HEK293 (cell line): ENCODE data around the gene PAN2.
A peak's percentile ranks its signal among the peaks of the same experiment; 100 is the strongest.

Experiments
- BCL11B ChIP-seq: fragments of 450-650 bp; formaldehyde crosslinking; IDR thresholded peaks from 2 replicates; pipeline ENCODE4 v1.5.1; 2016; ENCODE audit warnings: low read depth, missing biosample characterization, missing genetic modification characterization
- GLI4 ChIP-seq: fragments of 450-650 bp; formaldehyde crosslinking; IDR thresholded peaks from 2 replicates; pipeline ENCODE4 v1.5.1; 2016; ENCODE audit warnings: missing biosample characterization, missing genetic modification characterization
- GLIS2 ChIP-seq: fragments of 450-650 bp; formaldehyde crosslinking; IDR thresholded peaks from 2 replicates; pipeline ENCODE4 v1.5.1; 2016; ENCODE audit warnings: missing biosample characterization, missing genetic modification characterization
- KLF8 ChIP-seq: fragments of 450-650 bp; formaldehyde crosslinking; IDR thresholded peaks from 2 replicates; pipeline ENCODE4 v1.5.1; 2016; ENCODE audit warnings: missing biosample characterization, missing genetic modification characterization
- KLF9 ChIP-seq: fragments of 450-650 bp; formaldehyde crosslinking; IDR thresholded peaks from 2 replicates; pipeline ENCODE4 v1.5.1; 2016; ENCODE audit warnings: missing biosample characterization, missing genetic modification characterization, low read depth
- SP7 ChIP-seq: fragments of 450-650 bp; formaldehyde crosslinking; IDR thresholded peaks from 2 replicates; pipeline ENCODE4 v1.5.1; 2016; ENCODE audit warnings: missing biosample characterization, missing genetic modification characterization
- TRIM28 ChIP-seq: IDR thresholded peaks from 2 replicates; pipeline ENCODE4 v1.6.1; 2011; ENCODE audit warnings: low read length, control low read depth, borderline replicate concordance
- WT1 ChIP-seq: fragments of 450-650 bp; formaldehyde crosslinking; IDR thresholded peaks from 2 replicates; pipeline ENCODE4 v1.5.1; 2016; ENCODE audit warnings: missing biosample characterization, missing genetic modification characterization
- YY1 ChIP-seq: fragments of 450-650 bp; formaldehyde crosslinking; IDR thresholded peaks from 2 replicates; pipeline ENCODE4 v1.5.1; 2018; ENCODE audit warnings: missing biosample characterization, missing genetic modification characterization
- YY2 ChIP-seq: fragments of 450-650 bp; formaldehyde crosslinking; IDR thresholded peaks from 2 replicates; pipeline ENCODE4 v1.5.1; 2016; ENCODE audit warnings: missing biosample characterization, missing genetic modification characterization
- ZBTB8A ChIP-seq: fragments of 450-650 bp; formaldehyde crosslinking; IDR thresholded peaks from 2 replicates; pipeline ENCODE4 v1.5.1; 2016; ENCODE audit warnings: missing biosample characterization, missing genetic modification characterization
- ZIC2 ChIP-seq: fragments of 450-650 bp; formaldehyde crosslinking; IDR thresholded peaks from 2 replicates; pipeline ENCODE4 v1.5.1; 2016; ENCODE audit warnings: missing biosample characterization, missing genetic modification characterization
- ZNF146 ChIP-seq: fragments of 450-650 bp; formaldehyde crosslinking; IDR thresholded peaks from 2 replicates; pipeline ENCODE4 v1.5.1; 2016; ENCODE audit warnings: missing biosample characterization, missing genetic modification characterization
- ZNF335 ChIP-seq: fragments of 450-650 bp; formaldehyde crosslinking; conservative IDR thresholded peaks from 2 replicates; pipeline ENCODE4 v1.5.1; 2016; ENCODE audit warnings: missing biosample characterization, missing genetic modification characterization
- ZNF394 ChIP-seq: fragments of 450-650 bp; formaldehyde crosslinking; IDR thresholded peaks from 2 replicates; pipeline ENCODE4 v1.5.1; 2016; ENCODE audit warnings: missing biosample characterization, missing genetic modification characterization, mild to moderate bottlenecking, moderate library complexity, borderline replicate concordance
- ZNF433 ChIP-seq: fragments of 450-650 bp; formaldehyde crosslinking; IDR thresholded peaks from 2 replicates; pipeline ENCODE4 v1.5.1; 2016; ENCODE audit warnings: missing biosample characterization, missing genetic modification characterization, low read depth
- ZNF529 ChIP-seq: fragments of 450-650 bp; formaldehyde crosslinking; IDR thresholded peaks from 2 replicates; pipeline ENCODE4 v1.5.1; 2017; ENCODE audit warnings: missing genetic modification characterization, missing biosample characterization; ENCODE audit not compliant: insufficient replicate concordance
- ZNF610 ChIP-seq: fragments of 450-650 bp; formaldehyde crosslinking; IDR thresholded peaks from 2 replicates; pipeline ENCODE4 v1.5.1; 2016; ENCODE audit warnings: missing biosample characterization, missing genetic modification characterization, borderline replicate concordance
- ZNF660 ChIP-seq: fragments of 450-650 bp; IDR thresholded peaks from 2 replicates; pipeline ENCODE4 v1.5.1; 2018; ENCODE audit warnings: missing biosample characterization, mild to moderate bottlenecking, missing genetic modification characterization
- ZNF664 ChIP-seq: fragments of 450-650 bp; formaldehyde crosslinking; IDR thresholded peaks from 2 replicates; pipeline ENCODE4 v1.5.1; 2016; ENCODE audit warnings: missing biosample characterization, missing genetic modification characterization
- ZNF837 ChIP-seq: fragments of 450-650 bp; formaldehyde crosslinking; IDR thresholded peaks from 2 replicates; pipeline ENCODE4 v1.5.1; 2016; ENCODE audit warnings: missing biosample characterization, missing genetic modification characterization
- ZXDB ChIP-seq: fragments of 450-650 bp; formaldehyde crosslinking; IDR thresholded peaks from 2 replicates; pipeline ENCODE4 v1.5.1; 2016; ENCODE audit warnings: missing biosample characterization, missing genetic modification characterization
- TF ChIP-seq, protein P1 (sequence below): fragments of 450-650 bp; formaldehyde crosslinking; IDR thresholded peaks from 2 replicates; pipeline ENCODE4 v1.5.1; 2016; ENCODE audit warnings: missing biosample characterization, missing genetic modification characterization
- TF ChIP-seq, protein P2 (sequence below): fragments of 450-650 bp; formaldehyde crosslinking; optimal IDR thresholded peaks from 2 replicates; pipeline ENCODE3; 2016; ENCODE audit warnings: missing biosample characterization, mild to moderate bottlenecking, missing genetic modification characterization
- TF ChIP-seq, protein P3 (sequence below): fragments of 450-650 bp; formaldehyde crosslinking; IDR thresholded peaks from 2 replicates; pipeline ENCODE4 v1.5.1; 2017; ENCODE audit warnings: missing biosample characterization, missing genetic modification characterization
- TF ChIP-seq, protein P4 (sequence below): fragments of 450-650 bp; formaldehyde crosslinking; conservative IDR thresholded peaks from 2 replicates; pipeline ENCODE4 v1.5.1; 2016; ENCODE audit warnings: low read depth, missing biosample characterization, missing genetic modification characterization

PAN2 gene

DNA sequence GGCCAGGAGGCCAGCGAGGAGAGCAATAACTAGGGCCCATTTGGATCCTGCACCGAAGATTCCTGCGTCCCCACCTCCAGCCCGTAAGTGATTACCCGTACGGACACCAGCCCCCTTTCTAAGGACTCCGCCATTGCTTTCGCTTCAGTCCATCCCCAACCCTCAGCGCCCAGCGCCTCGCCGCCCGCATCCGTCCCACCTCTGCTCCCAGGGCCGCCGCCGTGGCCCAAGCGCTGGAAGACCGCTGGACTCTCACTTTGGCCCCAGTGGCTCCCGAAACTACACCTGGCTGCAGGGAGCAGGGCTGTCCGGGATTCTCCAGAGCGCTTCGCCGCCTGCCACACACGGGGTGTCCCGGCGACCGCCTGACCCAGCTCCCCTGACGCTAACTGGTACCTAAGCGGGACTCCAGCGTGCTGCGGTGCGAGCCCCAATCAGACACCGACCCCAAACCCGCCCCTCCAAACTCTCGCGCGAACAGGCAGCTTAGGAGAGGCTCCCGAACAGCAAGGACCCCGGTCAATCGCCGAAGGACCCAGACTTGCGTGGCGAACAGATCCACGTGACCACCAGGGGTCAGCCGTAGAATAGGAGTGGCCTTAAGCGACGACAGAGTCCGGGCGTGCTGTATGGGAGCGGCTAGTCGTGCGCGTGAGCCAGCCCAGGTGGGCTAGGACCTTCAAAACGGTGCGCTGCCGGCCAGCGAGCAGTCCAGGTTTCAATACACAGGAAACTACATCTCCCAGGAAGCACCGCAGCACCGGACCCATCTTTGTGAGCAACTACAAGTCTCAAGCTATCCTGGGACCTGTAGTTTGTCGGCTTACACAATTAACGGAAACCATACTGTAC lies 18.0 kb downstream of the PAN2 start, which contains the start of gene CNPY2 (continued):
- TF ChIP-seq, protein P1, sequence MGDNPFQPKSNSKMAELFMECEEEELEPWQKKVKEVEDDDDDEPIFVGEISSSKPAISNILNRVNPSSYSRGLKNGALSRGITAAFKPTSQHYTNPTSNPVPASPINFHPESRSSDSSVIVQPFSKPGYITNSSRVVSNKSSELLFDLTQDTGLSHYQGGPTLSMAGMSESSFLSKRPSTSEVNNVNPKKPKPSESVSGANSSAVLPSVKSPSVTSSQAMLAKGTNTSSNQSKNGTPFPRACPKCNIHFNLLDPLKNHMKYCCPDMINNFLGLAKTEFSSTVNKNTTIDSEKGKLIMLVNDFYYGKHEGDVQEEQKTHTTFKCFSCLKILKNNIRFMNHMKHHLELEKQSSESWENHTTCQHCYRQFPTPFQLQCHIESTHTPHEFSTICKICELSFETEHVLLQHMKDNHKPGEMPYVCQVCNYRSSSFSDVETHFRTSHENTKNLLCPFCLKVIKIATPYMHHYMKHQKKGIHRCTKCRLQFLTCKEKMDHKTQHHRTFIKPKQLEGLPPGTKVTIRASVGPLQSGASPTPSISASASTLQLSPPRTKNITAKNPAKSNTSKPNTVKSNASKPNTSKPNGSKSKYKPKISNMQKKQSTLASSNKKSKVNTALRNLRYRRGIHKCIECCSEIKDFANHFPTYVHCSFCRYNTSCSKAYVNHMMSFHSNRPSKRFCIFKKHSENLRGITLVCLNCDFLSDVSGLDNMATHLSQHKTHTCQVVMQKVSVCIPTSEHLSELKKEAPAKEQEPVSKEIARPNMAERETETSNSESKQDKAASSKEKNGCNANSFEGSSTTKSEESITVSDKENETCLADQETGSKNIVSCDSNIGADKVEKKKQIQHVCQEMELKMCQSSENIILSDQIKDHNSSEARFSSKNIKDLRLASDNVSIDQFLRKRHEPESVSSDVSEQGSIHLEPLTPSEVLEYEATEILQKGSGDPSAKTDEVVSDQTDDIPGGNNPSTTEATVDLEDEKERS (tag by site-specific recombination), result no peak
- TF ChIP-seq ZNF529 (no peak), SP7 (tag by site-specific recombination) (peak; percentile 70), GLI4 (peak; percentile 52), ZNF335 (tag by site-specific recombination) (peak; percentile 99), ZBTB8A (peak; percentile 75), ZNF837 (tag by site-specific recombination) (no peak), ZNF664 (tag by site-specific recombination) (peak; percentile 49; the same call in 1 of the 2 replicates), ZNF146 (0 out of 2 replicates have a peak, but pooled peaks have one; percentile 19), YY2 (tag by site-specific recombination) (peak; percentile 70), GLIS2 (tag by site-specific recombination) (peak; percentile 48), KLF9 (tag by site-specific recombination) (0 out of 2 replicates have a peak, but pooled peaks have one; percentile 41), ZNF433 (tag by site-specific recombination) (no peak), ZIC2 (tag by site-specific recombination) (peak; percentile 6; the same call in 1 of the 2 replicates), WT1 (tag by site-specific recombination) (0 out of 2 replicates have a peak, but pooled peaks have one; percentile 40), ZNF610 (peak; percentile 74; the same call in 1 of the 2 replicates), BCL11B (peak; percentile 65; the same call in 1 of the 2 replicates), TRIM28 (no peak), ZNF660 (peak; percentile 52; the same call in 1 of the 2 replicates), ZXDB (peak; percentile 89; the same call in 1 of the 2 replicates), YY1 (tag by site-specific recombination) (peak; percentile 85), ZNF394 (tag by site-specific recombination) (peak; percentile 42; the same call in 1 of the 2 replicates), KLF8 (tag by site-specific recombination) (peak; percentile 90)
- TF ChIP-seq, protein P2, sequence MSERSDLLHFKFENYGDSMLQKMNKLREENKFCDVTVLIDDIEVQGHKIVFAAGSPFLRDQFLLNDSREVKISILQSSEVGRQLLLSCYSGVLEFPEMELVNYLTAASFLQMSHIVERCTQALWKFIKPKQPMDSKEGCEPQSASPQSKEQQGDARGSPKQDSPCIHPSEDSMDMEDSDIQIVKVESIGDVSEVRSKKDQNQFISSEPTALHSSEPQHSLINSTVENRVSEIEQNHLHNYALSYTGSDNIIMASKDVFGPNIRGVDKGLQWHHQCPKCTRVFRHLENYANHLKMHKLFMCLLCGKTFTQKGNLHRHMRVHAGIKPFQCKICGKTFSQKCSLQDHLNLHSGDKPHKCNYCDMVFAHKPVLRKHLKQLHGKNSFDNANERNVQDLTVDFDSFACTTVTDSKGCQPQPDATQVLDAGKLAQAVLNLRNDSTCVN (tag by site-specific recombination), result peak; percentile 64
- TF ChIP-seq, protein P3, sequence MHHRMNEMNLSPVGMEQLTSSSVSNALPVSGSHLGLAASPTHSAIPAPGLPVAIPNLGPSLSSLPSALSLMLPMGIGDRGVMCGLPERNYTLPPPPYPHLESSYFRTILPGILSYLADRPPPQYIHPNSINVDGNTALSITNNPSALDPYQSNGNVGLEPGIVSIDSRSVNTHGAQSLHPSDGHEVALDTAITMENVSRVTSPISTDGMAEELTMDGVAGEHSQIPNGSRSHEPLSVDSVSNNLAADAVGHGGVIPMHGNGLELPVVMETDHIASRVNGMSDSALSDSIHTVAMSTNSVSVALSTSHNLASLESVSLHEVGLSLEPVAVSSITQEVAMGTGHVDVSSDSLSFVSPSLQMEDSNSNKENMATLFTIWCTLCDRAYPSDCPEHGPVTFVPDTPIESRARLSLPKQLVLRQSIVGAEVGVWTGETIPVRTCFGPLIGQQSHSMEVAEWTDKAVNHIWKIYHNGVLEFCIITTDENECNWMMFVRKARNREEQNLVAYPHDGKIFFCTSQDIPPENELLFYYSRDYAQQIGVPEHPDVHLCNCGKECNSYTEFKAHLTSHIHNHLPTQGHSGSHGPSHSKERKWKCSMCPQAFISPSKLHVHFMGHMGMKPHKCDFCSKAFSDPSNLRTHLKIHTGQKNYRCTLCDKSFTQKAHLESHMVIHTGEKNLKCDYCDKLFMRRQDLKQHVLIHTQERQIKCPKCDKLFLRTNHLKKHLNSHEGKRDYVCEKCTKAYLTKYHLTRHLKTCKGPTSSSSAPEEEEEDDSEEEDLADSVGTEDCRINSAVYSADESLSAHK (tag by site-specific recombination), result peak; percentile 12; the same call in 1 of the 2 replicates
- TF ChIP-seq, protein P4, sequence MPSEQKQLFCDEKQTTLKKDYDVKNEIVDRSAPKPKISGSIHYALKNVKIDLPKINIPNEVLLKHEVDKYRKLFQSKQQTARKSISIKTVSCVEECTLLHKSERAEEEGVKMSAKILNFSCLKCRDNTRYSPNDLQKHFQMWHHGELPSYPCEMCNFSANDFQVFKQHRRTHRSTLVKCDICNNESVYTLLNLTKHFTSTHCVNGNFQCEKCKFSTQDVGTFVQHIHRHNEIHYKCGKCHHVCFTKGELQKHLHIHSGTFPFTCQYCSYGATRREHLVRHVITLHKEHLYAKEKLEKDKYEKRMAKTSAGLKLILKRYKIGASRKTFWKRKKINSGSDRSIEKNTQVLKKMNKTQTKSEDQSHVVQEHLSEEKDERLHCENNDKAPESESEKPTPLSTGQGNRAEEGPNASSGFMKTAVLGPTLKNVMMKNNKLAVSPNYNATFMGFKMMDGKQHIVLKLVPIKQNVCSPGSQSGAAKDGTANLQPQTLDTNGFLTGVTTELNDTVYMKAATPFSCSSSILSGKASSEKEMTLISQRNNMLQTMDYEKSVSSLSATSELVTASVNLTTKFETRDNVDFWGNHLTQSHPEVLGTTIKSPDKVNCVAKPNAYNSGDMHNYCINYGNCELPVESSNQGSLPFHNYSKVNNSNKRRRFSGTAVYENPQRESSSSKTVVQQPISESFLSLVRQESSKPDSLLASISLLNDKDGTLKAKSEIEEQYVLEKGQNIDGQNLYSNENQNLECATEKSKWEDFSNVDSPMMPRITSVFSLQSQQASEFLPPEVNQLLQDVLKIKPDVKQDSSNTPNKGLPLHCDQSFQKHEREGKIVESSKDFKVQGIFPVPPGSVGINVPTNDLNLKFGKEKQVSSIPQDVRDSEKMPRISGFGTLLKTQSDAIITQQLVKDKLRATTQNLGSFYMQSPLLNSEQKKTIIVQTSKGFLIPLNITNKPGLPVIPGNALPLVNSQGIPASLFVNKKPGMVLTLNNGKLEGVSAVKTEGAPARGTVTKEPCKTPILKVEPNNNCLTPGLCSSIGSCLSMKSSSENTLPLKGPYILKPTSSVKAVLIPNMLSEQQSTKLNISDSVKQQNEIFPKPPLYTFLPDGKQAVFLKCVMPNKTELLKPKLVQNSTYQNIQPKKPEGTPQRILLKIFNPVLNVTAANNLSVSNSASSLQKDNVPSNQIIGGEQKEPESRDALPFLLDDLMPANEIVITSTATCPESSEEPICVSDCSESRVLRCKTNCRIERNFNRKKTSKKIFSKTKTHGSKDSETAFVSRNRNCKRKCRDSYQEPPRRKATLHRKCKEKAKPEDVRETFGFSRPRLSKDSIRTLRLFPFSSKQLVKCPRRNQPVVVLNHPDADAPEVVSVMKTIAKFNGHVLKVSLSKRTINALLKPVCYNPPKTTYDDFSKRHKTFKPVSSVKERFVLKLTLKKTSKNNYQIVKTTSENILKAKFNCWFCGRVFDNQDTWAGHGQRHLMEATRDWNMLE (tag by site-specific recombination), result peak; percentile 32; the same call in 1 of the 2 replicates
